ENCODE data around the gene ADM2.

The ADM2 gene

DNA sequence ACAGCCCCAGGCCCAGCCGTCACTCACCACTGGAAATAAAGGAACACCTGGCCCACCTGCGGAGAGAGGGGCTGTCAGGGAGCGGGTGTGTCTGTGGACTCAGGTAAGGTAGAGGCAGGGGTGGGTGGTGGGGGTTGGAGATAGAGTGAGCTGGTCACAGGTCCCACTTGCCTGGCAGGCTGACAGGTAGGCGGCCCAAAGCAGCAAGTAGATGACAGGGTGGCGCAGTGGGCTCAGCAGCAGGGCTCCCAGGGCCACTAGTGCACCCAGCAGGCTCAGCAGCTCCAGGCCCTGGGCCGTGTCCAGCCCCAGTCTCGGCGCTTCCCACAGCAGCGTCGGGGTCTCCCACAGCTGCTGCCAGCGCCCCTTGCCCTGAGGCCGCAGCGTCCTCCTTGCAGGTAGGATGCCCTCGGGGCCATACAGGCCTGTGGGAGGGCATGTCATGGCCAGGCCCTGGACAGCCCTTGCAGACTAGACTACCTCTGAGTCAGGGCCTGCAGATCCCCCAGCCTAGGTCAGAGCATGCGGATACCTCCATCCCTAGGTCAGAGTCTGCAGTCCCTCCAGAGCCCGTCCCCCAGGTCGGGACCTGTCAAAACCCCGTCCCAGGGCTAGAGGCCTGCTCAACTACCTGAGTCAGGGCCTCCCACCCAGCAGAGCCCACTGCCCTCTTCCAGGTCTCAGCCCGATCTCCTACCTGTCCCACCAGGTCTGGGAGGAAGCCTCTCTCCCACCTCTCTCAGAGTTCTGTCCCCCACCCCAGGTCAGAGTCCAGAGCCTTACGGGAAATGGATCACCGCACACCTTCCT, 25.5 kb downstream of the ADM2 start:
- DNase-seq (ENCODE audit: low spot score) = no peak
- in situ Hi-C loops (cut with MboI; ENCODE audit: low sequenced_read_pairs, unreplicated experiment) = no loop called here
- TF ChIP-seq, protein P1, sequence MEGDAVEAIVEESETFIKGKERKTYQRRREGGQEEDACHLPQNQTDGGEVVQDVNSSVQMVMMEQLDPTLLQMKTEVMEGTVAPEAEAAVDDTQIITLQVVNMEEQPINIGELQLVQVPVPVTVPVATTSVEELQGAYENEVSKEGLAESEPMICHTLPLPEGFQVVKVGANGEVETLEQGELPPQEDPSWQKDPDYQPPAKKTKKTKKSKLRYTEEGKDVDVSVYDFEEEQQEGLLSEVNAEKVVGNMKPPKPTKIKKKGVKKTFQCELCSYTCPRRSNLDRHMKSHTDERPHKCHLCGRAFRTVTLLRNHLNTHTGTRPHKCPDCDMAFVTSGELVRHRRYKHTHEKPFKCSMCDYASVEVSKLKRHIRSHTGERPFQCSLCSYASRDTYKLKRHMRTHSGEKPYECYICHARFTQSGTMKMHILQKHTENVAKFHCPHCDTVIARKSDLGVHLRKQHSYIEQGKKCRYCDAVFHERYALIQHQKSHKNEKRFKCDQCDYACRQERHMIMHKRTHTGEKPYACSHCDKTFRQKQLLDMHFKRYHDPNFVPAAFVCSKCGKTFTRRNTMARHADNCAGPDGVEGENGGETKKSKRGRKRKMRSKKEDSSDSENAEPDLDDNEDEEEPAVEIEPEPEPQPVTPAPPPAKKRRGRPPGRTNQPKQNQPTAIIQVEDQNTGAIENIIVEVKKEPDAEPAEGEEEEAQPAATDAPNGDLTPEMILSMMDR (IDR thresholded peaks at IDR 0.05; ENCODE audit: borderline replicate concordance, control extremely low read depth, extremely low read depth, insufficient read depth, missing control alignments) = no peak

DNA sequence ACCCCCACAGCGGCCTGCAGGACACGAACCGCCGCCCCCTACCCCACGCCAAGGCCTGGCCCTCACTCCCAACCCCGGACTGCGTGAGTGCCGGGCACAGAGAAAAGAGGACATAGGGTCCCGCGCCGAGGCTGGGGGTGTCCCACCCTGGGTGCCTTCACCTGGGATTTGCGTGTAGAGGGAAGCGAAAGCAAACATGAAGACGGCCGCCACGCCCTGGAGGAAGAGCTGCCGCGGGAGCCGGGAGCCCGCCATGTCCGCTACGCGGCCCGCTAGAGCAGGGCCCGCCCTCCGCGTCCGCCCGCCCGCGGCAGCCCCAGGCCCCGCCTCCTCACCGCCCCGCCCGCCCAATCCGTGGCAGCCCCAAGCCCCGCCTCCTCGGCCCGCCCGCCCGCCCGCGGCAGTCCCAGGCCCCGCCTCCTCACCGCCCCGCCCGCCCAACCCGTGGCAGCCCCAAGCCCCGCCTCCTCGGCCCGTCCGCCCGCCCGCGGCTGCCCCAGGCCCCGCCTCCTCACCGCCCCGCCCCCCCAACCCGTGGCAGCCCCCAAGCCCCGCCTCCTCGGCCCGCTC, 26.2 kb downstream of the ADM2 start, which contains the start of gene LMF2:
Gene LMF2, minus strand, starts transcription at position 282 of the 570 bp plus-strand sequence. Its CDS starts 27 bp downstream, at position 255.
- TF ChIP-seq, protein P1 (IDR thresholded peaks at IDR 0.05; ENCODE audit: borderline replicate concordance, control extremely low read depth, extremely low read depth, insufficient read depth, missing control alignments) = no peak
- in situ Hi-C loops (cut with MboI; ENCODE audit: low sequenced_read_pairs, unreplicated experiment) = no loop called here
- DNase-seq (ENCODE audit: low spot score) = peak; percentile 98

DNA sequence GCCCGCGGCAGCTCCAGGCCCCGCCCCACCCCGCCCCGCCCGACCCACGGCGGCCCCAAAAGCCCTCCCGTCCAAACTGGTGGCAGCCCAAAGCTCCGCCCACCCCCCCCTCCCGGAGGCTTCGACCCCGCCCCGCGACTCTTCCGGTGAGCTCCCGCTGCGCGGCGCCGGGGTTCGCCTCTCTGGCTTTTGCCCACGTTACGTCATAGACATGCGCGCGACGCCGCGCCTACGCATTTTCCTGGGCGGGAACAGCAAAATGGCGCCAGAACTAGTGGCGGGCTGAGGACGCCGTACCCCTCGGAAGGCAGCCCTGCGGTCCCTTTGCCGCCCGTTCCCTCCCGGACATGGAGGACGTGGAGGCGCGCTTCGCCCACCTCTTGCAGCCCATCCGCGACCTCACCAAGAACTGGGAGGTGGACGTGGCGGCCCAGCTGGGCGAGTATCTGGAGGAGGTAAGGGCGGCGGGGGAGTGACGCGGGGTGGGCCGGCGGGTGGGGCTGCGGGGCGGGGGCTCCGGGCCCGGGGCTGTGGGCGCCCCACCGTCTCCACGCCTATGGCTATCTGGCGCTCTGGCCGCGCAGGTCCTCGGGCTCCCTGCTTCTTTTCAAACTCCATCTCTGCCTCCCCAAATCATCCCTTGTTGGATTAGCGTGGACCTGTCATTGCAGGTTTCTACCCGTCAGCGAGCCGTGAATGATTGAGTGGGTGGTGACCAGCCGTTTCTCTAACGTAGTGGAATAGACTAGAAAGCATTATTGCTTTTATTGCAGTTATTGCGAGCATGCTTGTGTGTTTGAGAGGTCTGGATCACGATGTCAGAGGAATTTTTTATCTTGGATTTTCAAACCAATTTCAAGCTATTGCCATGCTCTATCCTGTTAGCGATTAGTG, 26.9 kb downstream of the ADM2 start, which contains the start of gene NCAPH2:
Gene NCAPH2, plus strand, starts transcription at position 234 of the 894 bp plus-strand sequence. Its CDS starts 114 bp downstream, at position 348.
- DNase-seq (ENCODE audit: low spot score) = peak; percentile 100
- TF ChIP-seq, protein P1 (IDR thresholded peaks at IDR 0.05; ENCODE audit: borderline replicate concordance, control extremely low read depth, extremely low read depth, insufficient read depth, missing control alignments) = no peak
- in situ Hi-C loops (cut with MboI; ENCODE audit: low sequenced_read_pairs, unreplicated experiment) = no loop called here

DNA sequence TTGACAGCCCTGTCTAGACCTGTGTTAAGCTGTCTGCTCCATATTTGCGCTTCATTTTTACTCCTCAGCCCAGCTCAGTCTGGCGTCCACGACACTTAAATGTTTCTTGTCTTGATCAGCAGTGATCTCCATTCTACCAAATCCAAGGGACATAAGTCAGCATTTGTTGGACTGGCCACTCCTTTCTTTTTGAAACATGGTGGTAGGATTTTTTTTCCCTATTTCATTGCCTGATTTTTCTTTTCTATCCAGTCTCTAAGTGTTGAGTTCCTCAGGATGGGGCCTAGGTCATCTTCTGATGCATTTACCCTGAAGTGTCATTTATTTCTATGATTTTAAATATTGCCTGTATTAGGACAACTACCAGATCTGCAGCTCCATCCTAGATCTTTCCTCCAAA, 27.6 kb downstream of the ADM2 start:
- DNase-seq (ENCODE audit: low spot score) = no peak
- TF ChIP-seq, protein P1 (IDR thresholded peaks at IDR 0.05; ENCODE audit: borderline replicate concordance, control extremely low read depth, extremely low read depth, insufficient read depth, missing control alignments) = no peak
- in situ Hi-C loops (cut with MboI; ENCODE audit: low sequenced_read_pairs, unreplicated experiment) = no loop called here

DNA sequence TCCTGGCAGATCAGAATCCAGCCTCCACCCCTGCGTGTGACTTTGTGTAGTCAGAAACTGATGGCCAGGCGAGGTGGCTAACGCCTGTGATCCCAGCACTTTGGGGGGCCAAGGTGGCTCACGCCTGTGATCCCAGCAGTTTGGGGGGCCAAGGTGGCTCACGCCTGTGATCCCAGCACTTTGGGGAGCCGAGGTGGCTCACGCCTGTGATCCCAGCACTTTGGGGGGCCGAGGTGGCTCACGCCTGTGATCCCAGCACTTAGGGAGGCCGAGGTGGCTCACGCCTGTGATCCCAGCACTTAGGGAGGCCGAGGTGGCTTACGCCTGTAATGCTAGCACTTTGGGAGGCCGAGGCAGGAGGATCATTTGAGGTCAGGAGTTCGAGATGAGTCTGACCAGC, 31.8 kb downstream of the ADM2 start:
- TF ChIP-seq, protein P1 (IDR thresholded peaks at IDR 0.05; ENCODE audit: borderline replicate concordance, control extremely low read depth, extremely low read depth, insufficient read depth, missing control alignments) = no peak
- no peak for DNase-seq (ENCODE audit: low spot score)
- in situ Hi-C loops (cut with MboI; ENCODE audit: low sequenced_read_pairs, unreplicated experiment) = no loop called here

DNA sequence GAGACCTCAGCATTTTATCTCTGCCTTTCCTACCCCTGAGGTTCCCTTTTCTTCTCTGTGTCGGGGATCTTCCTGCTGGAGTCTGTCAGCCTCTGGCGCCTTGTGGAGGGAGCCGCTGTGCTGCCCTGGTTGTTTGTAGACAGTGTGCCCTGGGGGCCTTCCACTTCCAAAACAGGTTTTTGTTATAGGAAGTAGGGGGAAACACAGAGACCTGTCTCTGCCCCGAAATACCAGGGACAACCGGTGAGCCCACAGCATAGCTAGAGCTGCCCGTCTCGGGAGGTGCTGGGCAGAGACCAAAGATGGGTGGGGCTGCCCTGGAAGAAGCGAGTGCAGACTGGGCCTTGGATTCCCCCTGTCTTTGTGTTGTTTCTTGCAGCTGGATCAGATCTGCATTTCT, 34.7 kb downstream of the ADM2 start:
- TF ChIP-seq, protein P1 (IDR thresholded peaks at IDR 0.05; ENCODE audit: borderline replicate concordance, control extremely low read depth, extremely low read depth, insufficient read depth, missing control alignments) = no peak
- DNase-seq (ENCODE audit: low spot score) = no peak
- in situ Hi-C loops (cut with MboI; ENCODE audit: low sequenced_read_pairs, unreplicated experiment) = no loop called here
